GM15510 (cell line): ENCODE results near the gene SPATA22.

Experiments used
- POLR2A ChIP-seq: IDR thresholded peaks from 3 replicates; pipeline ENCODE4 v1.6.1; 2011; ENCODE audit warnings: borderline replicate concordance; ENCODE audit not compliant: insufficient read length; ENCODE audit errors: extremely low read depth

SPATA22 gene

GRCh38 chr17:3471599-3471998, at the start of gene SPATA22:
Gene SPATA22 (minus strand): TSS chr17:3471819. CDS start chr17:3469325, 2,494 bp downstream.
- no peak for TF ChIP-seq POLR2A

- no peak for TF ChIP-seq POLR2A
These were observed 43.3 kb upstream of the SPATA22 start for GRCh38 chr17:3514873-3515272.

- TF ChIP-seq POLR2A: no peak
These were observed 41.9 kb upstream of the SPATA22 start for GRCh38 chr17:3513305-3514035.

- TF ChIP-seq POLR2A: no peak
These were observed 41.0 kb upstream of the SPATA22 start for GRCh38 chr17:3512505-3513171.

- no peak for TF ChIP-seq POLR2A
These were observed 40.4 kb upstream of the SPATA22 start for GRCh38 chr17:3511852-3512504.

GRCh38 chr17:3510090-3510489, 38.5 kb upstream of the SPATA22 start:
- no peak for TF ChIP-seq POLR2A

- no peak for TF ChIP-seq POLR2A
These were observed 36.2 kb upstream of the SPATA22 start for GRCh38 chr17:3507869-3508268.

- TF ChIP-seq POLR2A: no peak
These were observed 35.5 kb upstream of the SPATA22 start for GRCh38 chr17:3507071-3507470.

GRCh38 chr17:3506054-3506453, 34.4 kb upstream of the SPATA22 start:
- no peak for TF ChIP-seq POLR2A

- no peak for TF ChIP-seq POLR2A
These were observed 33.4 kb upstream of the SPATA22 start for GRCh38 chr17:3505008-3505407.

GRCh38 chr17:3503285-3503684, 31.7 kb upstream of the SPATA22 start:
- no peak for TF ChIP-seq POLR2A

- TF ChIP-seq POLR2A: no peak
These were observed 30.8 kb upstream of the SPATA22 start for GRCh38 chr17:3502466-3502865.

GRCh38 chr17:3501344-3501743, 29.7 kb upstream of the SPATA22 start:
- no peak for TF ChIP-seq POLR2A

GRCh38 chr17:3497101-3497500, 25.5 kb upstream of the SPATA22 start:
- no peak for TF ChIP-seq POLR2A

GRCh38 chr17:3485481-3486068, 14.0 kb upstream of the SPATA22 start:
- TF ChIP-seq POLR2A: no peak
